Prostate gland (tissue), 2 donors: ENCODE results near the gene HPS1. TPM values are rescaled to one million over a fixed set of nuclear protein-coding genes. Genes with fewer than 3 reads are reported as not detected.

Source experiments
- DNase-seq: peaks from one replicate; pipeline ENCODE4 v3.0.0-alpha.2; 2019; ENCODE audit warnings: low spot score
- H3K27ac ChIP-seq, 2 donors: fragments of 200-600 bp; sonication (generic); 2 replicates each; pipeline ENCODE4 v1.5.1; 2017 to 2019
- H3K27me3 ChIP-seq: fragments of 200-600 bp; sonication (generic); replicated peaks from 2 replicates; pipeline ENCODE4 v1.5.1; 2019; ENCODE audit not compliant: insufficient read depth
- H3K36me3 ChIP-seq, 2 donors: fragments of 200-600 bp; sonication (generic); 1 replicate in 1 of 2; 2 replicates in 1 of 2; pipeline versions ENCODE4 v1.5.1 to v1.8.1; 2017 to 2019
- H3K4me1 ChIP-seq: fragments of 200-600 bp; sonication (generic); replicated peaks from 2 replicates; pipeline ENCODE4 v1.5.1; 2019
- H3K4me3 ChIP-seq, 2 donors: fragments of 200-600 bp; sonication (generic); 2 replicates each; pipeline ENCODE4 v1.5.1; 2017 to 2019
- H3K9me3 ChIP-seq: fragments of 200-600 bp; sonication (generic); 2 replicates; pipeline ENCODE4 v1.5.1; 2017
- POLR2A ChIP-seq: fragments of 450-650 bp; IDR thresholded peaks from one replicate; pipeline ENCODE4 v1.6.1; 2016; ENCODE audit warnings: antibody characterized with exemption, mild to moderate bottlenecking
- POLR2AphosphoS5 ChIP-seq: sonication (generic); formaldehyde crosslinking; IDR thresholded peaks from one replicate; pipeline ENCODE4 v1.6.1; 2017; ENCODE audit warnings: antibody characterized with exemption
- WGBS: methylation state at CpG from one replicate; pipeline ENCODE4 v1.1.5; 2018; 5-methylcytosine and 5-hydroxymethylcytosine counted together
- intact Hi-C: fragments of 100-400 bp; cut with DNase I; formaldehyde crosslinking; loops from one replicate; pipeline ENCODE4 v1.14.2; 2022
- total RNA-seq, 2 donors: library from RNA; depleted of rRNA; stranded (reverse); fragments of >200 nt; gene quantifications; one replicate each; pipeline ENCODE4 v1.1.0, GENCODE V29; 2016
- TF ChIP-seq, protein P1 (sequence below), 4 experiments: fragments of 200-600 bp in 2 of 4; fragments of 450-650 bp in 2 of 4; sonication (generic) in 2 of 4; IDR thresholded peaks; 1 replicate in 3 of 4; 2 replicates in 1 of 4; pipeline ENCODE4 v1.5.1; 2016 to 2019; ENCODE audit warnings: antibody characterized with exemption in 4 of 4, mild to moderate bottlenecking in 2 of 4, moderate library complexity in 2 of 4

Gene HPS1
- total RNA-seq, 2 donors from 2014 or later, result 59.9 to 93.6 TPM

DNA sequence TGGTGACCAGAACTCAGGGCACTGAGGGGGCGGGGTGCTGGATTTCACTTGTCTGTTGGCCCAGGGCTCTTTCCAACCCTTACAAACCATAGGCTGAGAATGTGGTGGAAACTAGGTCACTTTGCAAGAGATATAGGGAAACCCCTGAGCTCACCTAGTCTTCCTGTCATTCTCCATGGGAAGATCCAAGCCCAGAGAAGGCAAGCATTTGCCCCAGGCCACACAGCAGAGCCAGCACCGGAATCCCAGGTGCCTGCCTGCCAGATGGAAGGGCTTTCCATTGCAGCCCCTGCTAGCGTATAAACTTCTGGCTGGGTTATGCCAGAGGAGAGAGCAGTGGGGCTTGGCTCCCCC is 32.2 kb downstream of the HPS1 start:
- H3K4me1 ChIP-seq, result no peaks in the 10 kb centered on the region
- intact Hi-C loops, result no loop called here
- peak overlapping the region; percentile 40 to 47 for H3K4me3 ChIP-seq
- no peaks in the 10 kb centered on the region for H3K9me3 ChIP-seq
- H3K36me3 ChIP-seq, result no peaks in the 10 kb centered on the region
- 23% methylated on average over 3 of the region's 3 CpGs for WGBS
- H3K27me3 ChIP-seq, result no peaks in the 10 kb centered on the region
- no peak for DNase-seq
- peak overlapping the region; percentile 63 to 64 for H3K27ac ChIP-seq
- TF ChIP-seq POLR2A (no peak), POLR2AphosphoS5 (no peak)

DNA sequence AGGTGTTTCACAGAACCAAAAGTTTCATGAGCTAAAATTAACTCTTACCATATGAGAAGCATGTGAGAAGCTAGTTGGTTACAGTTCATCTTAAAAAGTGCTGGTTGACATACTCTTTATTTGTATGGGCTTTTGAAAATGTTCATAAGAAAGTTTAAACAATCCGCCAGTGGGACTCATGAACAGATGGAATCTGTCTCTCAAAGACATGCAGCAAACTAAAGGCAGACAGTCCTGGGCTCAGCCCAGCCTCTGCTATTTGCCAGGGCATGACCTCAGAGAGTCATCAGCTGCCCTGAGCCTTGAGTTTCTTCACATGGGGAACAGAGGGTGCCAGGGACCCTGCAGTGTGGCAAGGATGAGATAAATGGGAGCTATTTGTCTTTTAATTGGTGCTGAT is 35.0 kb downstream of the HPS1 start:
- DNase-seq, result no peak
- Histone ChIP-seq H3K9me3 (no peaks in the 10 kb centered on the region), H3K4me3 (no peak overlapping the region), H3K36me3 (no peaks in the 10 kb centered on the region), H3K27me3 (no peaks in the 10 kb centered on the region), H3K27ac (no peak overlapping the region), H3K4me1 (no peaks in the 10 kb centered on the region)
- intact Hi-C loops, result no loop called here
- no peak for TF ChIP-seq POLR2AphosphoS5
- no peak for TF ChIP-seq POLR2A
- TF ChIP-seq, protein P1, sequence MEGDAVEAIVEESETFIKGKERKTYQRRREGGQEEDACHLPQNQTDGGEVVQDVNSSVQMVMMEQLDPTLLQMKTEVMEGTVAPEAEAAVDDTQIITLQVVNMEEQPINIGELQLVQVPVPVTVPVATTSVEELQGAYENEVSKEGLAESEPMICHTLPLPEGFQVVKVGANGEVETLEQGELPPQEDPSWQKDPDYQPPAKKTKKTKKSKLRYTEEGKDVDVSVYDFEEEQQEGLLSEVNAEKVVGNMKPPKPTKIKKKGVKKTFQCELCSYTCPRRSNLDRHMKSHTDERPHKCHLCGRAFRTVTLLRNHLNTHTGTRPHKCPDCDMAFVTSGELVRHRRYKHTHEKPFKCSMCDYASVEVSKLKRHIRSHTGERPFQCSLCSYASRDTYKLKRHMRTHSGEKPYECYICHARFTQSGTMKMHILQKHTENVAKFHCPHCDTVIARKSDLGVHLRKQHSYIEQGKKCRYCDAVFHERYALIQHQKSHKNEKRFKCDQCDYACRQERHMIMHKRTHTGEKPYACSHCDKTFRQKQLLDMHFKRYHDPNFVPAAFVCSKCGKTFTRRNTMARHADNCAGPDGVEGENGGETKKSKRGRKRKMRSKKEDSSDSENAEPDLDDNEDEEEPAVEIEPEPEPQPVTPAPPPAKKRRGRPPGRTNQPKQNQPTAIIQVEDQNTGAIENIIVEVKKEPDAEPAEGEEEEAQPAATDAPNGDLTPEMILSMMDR (IDR thresholded peaks at IDR 0.05), result no peak
- 58% methylated on average over 1 of the region's 1 CpG for WGBS

DNA sequence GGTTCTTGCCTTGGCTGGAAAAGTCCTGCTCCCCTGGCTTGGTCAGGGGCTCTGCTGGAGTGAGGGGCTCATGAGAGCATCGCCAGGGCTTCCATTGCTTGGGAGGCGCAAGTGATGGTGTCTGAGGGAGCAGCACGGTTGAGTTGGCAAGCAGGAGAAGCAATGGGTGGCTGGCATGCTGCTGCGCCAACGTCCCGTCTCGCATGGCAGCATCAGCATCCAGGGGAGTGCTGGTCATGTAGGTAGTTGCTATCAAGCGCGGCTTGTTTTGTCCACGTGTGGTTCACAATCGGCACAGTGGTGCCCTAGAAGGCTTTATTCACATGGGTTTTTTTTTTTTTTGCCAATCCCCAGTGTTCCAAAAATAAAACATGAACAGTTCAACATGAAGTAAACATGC is 35.6 kb downstream of the HPS1 start:
- intact Hi-C loops, result no loop called here
- TF ChIP-seq POLR2AphosphoS5 (no peak), POLR2A (no peak)
- TF ChIP-seq, protein P1 (IDR thresholded peaks at IDR 0.05), result no peak
- Histone ChIP-seq H3K9me3 (no peaks in the 10 kb centered on the region), H3K4me1 (no peaks in the 10 kb centered on the region), H3K27ac (no peak overlapping the region), H3K4me3 (no peak overlapping the region), H3K27me3 (no peaks in the 10 kb centered on the region), H3K36me3 (no peaks in the 10 kb centered on the region)
- DNase-seq, result no peak
- 85% methylated on average over 11 of the region's 11 CpGs for WGBS

DNA sequence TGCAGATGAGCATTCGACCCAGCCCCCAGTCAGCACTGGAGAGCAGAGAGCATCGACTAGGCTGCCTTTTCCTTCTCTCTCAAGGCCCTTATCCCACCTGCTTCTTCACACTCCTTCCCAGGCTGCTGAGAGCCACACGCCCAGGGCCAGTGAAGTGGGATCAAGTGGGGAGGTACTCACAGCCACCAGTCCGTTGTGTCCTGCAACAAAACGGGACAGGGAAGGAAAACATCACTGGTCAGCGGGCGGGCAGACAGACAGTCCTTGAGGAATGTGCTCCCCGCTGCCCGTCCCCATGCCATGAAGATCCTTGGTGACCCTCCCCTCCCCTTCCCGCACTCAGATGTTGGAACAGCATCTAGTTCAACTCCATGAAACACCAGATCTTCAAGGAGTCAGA is 36.0 kb downstream of the HPS1 start:
- H3K27me3 ChIP-seq, result no peaks in the 10 kb centered on the region
- no peak overlapping the region for H3K4me3 ChIP-seq
- H3K27ac ChIP-seq, result no peak overlapping the region
- no peaks in the 10 kb centered on the region for H3K36me3 ChIP-seq
- 79% methylated on average over 10 of the region's 10 CpGs for WGBS
- TF ChIP-seq POLR2A (no peak), POLR2AphosphoS5 (no peak)
- TF ChIP-seq, protein P1 (IDR thresholded peaks at IDR 0.05), result no peak
- H3K9me3 ChIP-seq, result no peaks in the 10 kb centered on the region
- no peak for DNase-seq
- no peaks in the 10 kb centered on the region for H3K4me1 ChIP-seq
- intact Hi-C loops, result no loop called here

DNA sequence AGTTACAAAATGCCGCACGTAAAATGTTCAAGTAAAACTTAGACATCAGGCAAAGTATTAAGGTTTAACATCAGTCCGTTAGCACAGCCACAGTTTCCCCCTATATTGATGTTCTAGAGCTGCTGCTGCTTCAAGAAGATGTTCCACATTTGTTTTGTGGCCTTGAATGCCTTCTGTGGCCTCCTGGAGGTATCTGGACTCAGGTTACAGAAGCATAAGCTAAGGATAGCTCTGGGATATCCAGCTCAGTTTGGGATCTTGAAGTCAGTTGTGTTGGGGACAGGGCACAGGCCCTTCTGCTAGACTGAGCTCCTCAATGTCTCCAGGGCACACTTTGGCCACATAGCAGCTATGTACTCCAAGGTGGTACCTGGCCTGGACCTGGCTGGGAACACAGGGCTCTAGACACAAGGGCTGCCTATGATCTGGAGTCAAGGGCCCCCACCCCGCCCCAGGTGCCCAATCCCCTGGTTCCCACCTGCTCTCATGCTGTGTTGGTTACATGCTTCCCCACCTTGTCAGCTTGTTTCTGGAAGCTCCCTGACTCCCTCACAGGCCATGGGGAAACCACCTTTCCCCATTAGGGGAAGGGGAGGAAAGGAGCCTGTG is 36.5 kb downstream of the HPS1 start:
- intact Hi-C loops, result no loop called here
- no peak for DNase-seq
- no peak overlapping the region for H3K4me3 ChIP-seq
- H3K27ac ChIP-seq, result no peak overlapping the region
- H3K9me3 ChIP-seq, result no peaks in the 10 kb centered on the region
- WGBS, result 74% methylated on average over 4 of the region's 4 CpGs
- H3K4me1 ChIP-seq, result no peaks in the 10 kb centered on the region
- H3K36me3 ChIP-seq, result no peaks in the 10 kb centered on the region
- no peaks in the 10 kb centered on the region for H3K27me3 ChIP-seq
- TF ChIP-seq POLR2AphosphoS5 (no peak), POLR2A (no peak)
- TF ChIP-seq, protein P1 (IDR thresholded peaks at IDR 0.05), result no peak
